H1 (cell line): Measurements from ENCODE around the gene EMD. TPM values are rescaled to one million over a fixed set of nuclear protein-coding genes. Genes with fewer than 3 reads are reported as not detected.

Experiments used
- CTCF ChIA-PET: fragments of 300-600 bp; sonication (Branson Sonifier 250); formaldehyde crosslinking; loops from one replicate; lab custom pipeline; 2021; ENCODE audit not compliant: partially characterized antibody; lab: Charles Lee
- POLR2A ChIA-PET: fragments of 300-600 bp; sonication (Branson Sonifier 250); formaldehyde crosslinking; loops from one replicate; lab custom pipeline; 2021; ENCODE audit warnings: inconsistent platforms; ENCODE audit not compliant: partially characterized antibody; lab: Charles Lee
- DNase-seq, 2 experiments: peaks; one replicate each; pipeline versions ENCODE4 v3.0.0 to v3.0.0-alpha.2; 2010 to 2022; ENCODE audit warnings: low spot score in 2 of 2, low read depth in 1 of 2, mixed read lengths in 1 of 2
- FAIRE-seq: peaks from 2 replicates; lab custom pipeline; 2011; peaks lifted over from hg19 to GRCh38; lab: Jason Lieb, UNC
- H2AFZ ChIP-seq: 2 replicates; pipeline ENCODE4 v1.8.1; 2012; ENCODE audit warnings: low read length, inconsistent platforms
- H2AK5ac ChIP-seq: 2 replicates; pipeline ENCODE4 v1.6.1; 2013; ENCODE audit warnings: low read depth, low read length
- H2BK120ac ChIP-seq: replicated peaks from 2 replicates; pipeline ENCODE3; 2013; ENCODE audit warnings: low read depth, low read length, inconsistent platforms
- H2BK12ac ChIP-seq: 2 replicates; pipeline ENCODE4 v1.6.1; 2013; ENCODE audit warnings: low read depth, low read length
- H2BK15ac ChIP-seq: 2 replicates; pipeline ENCODE4 v1.6.1; 2013; ENCODE audit warnings: low read length
- H2BK20ac ChIP-seq: 2 replicates; pipeline ENCODE4 v1.6.1; 2013; ENCODE audit warnings: low read length
- H2BK5ac ChIP-seq: 2 replicates; pipeline ENCODE4 v1.6.1; 2013; ENCODE audit warnings: low read depth, low read length
- H3K14ac ChIP-seq: 2 replicates; pipeline ENCODE4 v1.6.1; 2013; ENCODE audit warnings: inconsistent platforms; ENCODE audit not compliant: insufficient read length
- H3K18ac ChIP-seq: 2 replicates; pipeline ENCODE4 v1.6.1; 2013; ENCODE audit warnings: low read length; ENCODE audit errors: extremely low read depth
- H3K23ac ChIP-seq: 2 replicates; pipeline ENCODE4 v1.6.1; 2013; ENCODE audit warnings: inconsistent platforms; ENCODE audit not compliant: insufficient read length
- H3K23me2 ChIP-seq: 2 replicates; pipeline ENCODE4 v1.6.1; 2013; ENCODE audit warnings: low read depth, low read length
- H3K27ac ChIP-seq: 2 replicates; pipeline ENCODE4 v1.6.1; 2011; ENCODE audit warnings: low read depth, low read length, inconsistent platforms
- H3K27me3 ChIP-seq, 4 experiments: replicated peaks in 1 of 4; 1 replicate in 1 of 4; 2 replicates in 3 of 4; pipeline versions ENCODE4 v1.6.1 to v1.8.1; 2011 to 2013; ENCODE audit warnings: low read length in 3 of 4, mild to moderate bottlenecking in 3 of 4, inconsistent platforms in 2 of 4, mixed read lengths in 2 of 4, moderate library complexity in 1 of 4; ENCODE audit not compliant: control insufficient read depth in 3 of 4, insufficient read depth in 3 of 4; ENCODE audit errors: extremely low read depth in 1 of 4
- H3K36me3 ChIP-seq, 4 experiments: 2 replicates each; pipeline versions ENCODE4 v1.6.1 to v1.8.1; 2011 to 2013; ENCODE audit warnings: mild to moderate bottlenecking in 4 of 4, low read length in 3 of 4, moderate library complexity in 2 of 4, control low read depth in 1 of 4, inconsistent platforms in 1 of 4; ENCODE audit not compliant: insufficient read depth in 4 of 4, control insufficient read depth in 2 of 4
- H3K4ac ChIP-seq: replicated peaks from 2 replicates; pipeline ENCODE3; 2013; ENCODE audit warnings: low read length, low read depth, mixed read lengths, inconsistent platforms; ENCODE audit not compliant: insufficient read length
- H3K4me1 ChIP-seq, 4 experiments: replicated peaks in 1 of 4; 1 replicate in 1 of 4; 2 replicates in 3 of 4; pipeline versions ENCODE4 v1.6.1 to v1.8.1; 2011 to 2013; ENCODE audit warnings: low read length in 3 of 4, inconsistent platforms in 2 of 4, mixed read lengths in 1 of 4; ENCODE audit not compliant: insufficient read depth in 4 of 4, control insufficient read depth in 3 of 4
- H3K4me2 ChIP-seq, 2 experiments: 2 replicates each; pipeline versions ENCODE4 v1.6.1 to v1.8.1; 2011 to 2013; ENCODE audit warnings: low read depth in 2 of 2, low read length in 2 of 2, control low read depth in 1 of 2, inconsistent platforms in 1 of 2, mild to moderate bottlenecking in 1 of 2; ENCODE audit not compliant: insufficient read depth in 1 of 2
- H3K4me3 ChIP-seq, 4 experiments: fragments of 200-600, 300-600 bp in 1 of 4; sonication (generic), shearing (Covaris generic), sonication (Bioruptor Twin) in 1 of 4; 2 replicates each; pipeline versions ENCODE4 v1.5.1 to v1.8.1; 2011 to 2016; ENCODE audit warnings: low read length in 4 of 4, low read depth in 3 of 4, control low read depth in 2 of 4, inconsistent platforms in 2 of 4, mild to moderate bottlenecking in 2 of 4, mixed read lengths in 1 of 4, moderate library complexity in 1 of 4; ENCODE audit not compliant: insufficient read depth in 2 of 4; ENCODE audit errors: extremely low read depth in 1 of 4
- H3K56ac ChIP-seq: replicated peaks from 2 replicates; pipeline ENCODE3; 2013; ENCODE audit warnings: low read depth, mild to moderate bottlenecking, mixed read lengths, low read length, inconsistent platforms; ENCODE audit not compliant: insufficient read length
- H3K79me1 ChIP-seq: 2 replicates; pipeline ENCODE4 v1.6.1; 2013; ENCODE audit warnings: low read depth, low read length, control low read depth
- H3K79me2 ChIP-seq, 2 experiments: 2 replicates each; pipeline versions ENCODE4 v1.6.1 to v1.8.1; 2012 to 2013; ENCODE audit warnings: low read length in 2 of 2, mild to moderate bottlenecking in 2 of 2, inconsistent platforms in 1 of 2; ENCODE audit not compliant: insufficient read depth in 2 of 2, control insufficient read depth in 1 of 2
- H3K9ac ChIP-seq, 4 experiments: replicated peaks in 1 of 4; 1 replicate in 1 of 4; 2 replicates in 3 of 4; pipeline versions ENCODE4 v1.6.1 to v1.8.1; 2011 to 2013; ENCODE audit warnings: low read depth in 3 of 4, low read length in 3 of 4, control low read depth in 2 of 4, mild to moderate bottlenecking in 2 of 4, moderate library complexity in 2 of 4, inconsistent platforms in 1 of 4; ENCODE audit errors: extremely low read depth in 1 of 4
- H3K9me3 ChIP-seq, 2 experiments: 2 replicates each; pipeline versions ENCODE4 v1.6.1 to v1.8.1; 2012 to 2013; ENCODE audit warnings: mild to moderate bottlenecking in 2 of 2, moderate library complexity in 2 of 2, control low read depth in 1 of 2, inconsistent platforms in 1 of 2, low read depth in 1 of 2, low read length in 1 of 2, mixed read lengths in 1 of 2; ENCODE audit not compliant: insufficient read depth in 2 of 2
- H4K20me1 ChIP-seq, 2 experiments: replicated peaks in 1 of 2; 2 replicates each; pipeline versions ENCODE3 to v1.8.1; 2011 to 2013; ENCODE audit warnings: inconsistent platforms in 2 of 2, low read length in 2 of 2, mild to moderate bottlenecking in 1 of 2; ENCODE audit not compliant: insufficient read depth in 2 of 2, control insufficient read depth in 1 of 2
- H4K5ac ChIP-seq: 2 replicates; pipeline ENCODE4 v1.6.1; 2013; ENCODE audit warnings: low read length, low read depth, mixed read lengths, inconsistent platforms; ENCODE audit not compliant: insufficient read length
- H4K8ac ChIP-seq: 2 replicates; pipeline ENCODE4 v1.8.0; 2013; ENCODE audit warnings: mild to moderate bottlenecking, moderate library complexity, low read length, inconsistent platforms; ENCODE audit not compliant: insufficient read depth; ENCODE audit errors: extremely low read depth
- H4K91ac ChIP-seq: replicated peaks from 2 replicates; pipeline ENCODE3; 2013; ENCODE audit warnings: low read length, mixed read lengths, inconsistent platforms; ENCODE audit not compliant: insufficient read length
- BCL11A ChIP-seq, 2 experiments: IDR thresholded peaks; one replicate each; pipeline ENCODE4 v1.6.1; 2011; ENCODE audit warnings: low read depth in 2 of 2, low read length in 2 of 2, mild to moderate bottlenecking in 2 of 2
- CHD1 ChIP-seq: IDR thresholded peaks from 2 replicates; pipeline ENCODE4 v1.6.1; 2012; ENCODE audit warnings: low read depth, low read length, improper control_type of control experiment
- CREB1 ChIP-seq: IDR thresholded peaks from 2 replicates; pipeline ENCODE4 v1.6.1; 2012; ENCODE audit warnings: inconsistent platforms
- EGR1 ChIP-seq: IDR thresholded peaks from 2 replicates; pipeline ENCODE4 v1.6.1; 2011; ENCODE audit warnings: low read depth, low read length, borderline replicate concordance
- EP300 ChIP-seq, 2 experiments: IDR thresholded peaks; 1 replicate in 1 of 2; 2 replicates in 1 of 2; pipeline ENCODE4 v1.6.1; 2011 to 2012; ENCODE audit warnings: low read depth in 2 of 2, low read length in 2 of 2, mild to moderate bottlenecking in 2 of 2, borderline replicate concordance in 1 of 2, inconsistent platforms in 1 of 2, moderate library complexity in 1 of 2
- KDM5A ChIP-seq: fragments of 200-600 bp; IDR thresholded peaks from 2 replicates; pipeline ENCODE4 v1.7.1; 2012; ENCODE audit warnings: mild to moderate bottlenecking, low read length, inconsistent platforms, mixed read lengths
- NRF1 ChIP-seq: IDR thresholded peaks from 2 replicates; pipeline ENCODE4 v1.6.1; 2011; ENCODE audit warnings: mild to moderate bottlenecking, low read depth, low read length, improper control_type of control experiment
- PHF8 ChIP-seq: fragments of 200-600 bp; sonication (generic); conservative IDR thresholded peaks from 2 replicates; pipeline ENCODE4 v1.7.1; 2012; ENCODE audit warnings: low read depth, mild to moderate bottlenecking, inconsistent platforms, low read length, moderate library complexity
- POU5F1 ChIP-seq: IDR thresholded peaks from 2 replicates; pipeline ENCODE4 v1.6.1; 2011; ENCODE audit warnings: low read depth, mild to moderate bottlenecking, low read length, moderate library complexity
- RAD21 ChIP-seq, 2 experiments: IDR thresholded peaks in 1 of 2; conservative IDR thresholded peaks in 1 of 2; 2 replicates each; pipeline ENCODE4 v1.6.1; 2011; ENCODE audit warnings: low read depth in 2 of 2, low read length in 2 of 2, improper control_type of control experiment in 1 of 2, inconsistent platforms in 1 of 2, mild to moderate bottlenecking in 1 of 2, moderate library complexity in 1 of 2
- SIRT6 ChIP-seq: IDR thresholded peaks from one replicate; pipeline ENCODE4 v1.7.1; 2012; ENCODE audit warnings: low read length, inconsistent platforms
- SP1 ChIP-seq: IDR thresholded peaks from 2 replicates; pipeline ENCODE4 v1.6.1; 2011; ENCODE audit warnings: low read depth, low read length
- SRF ChIP-seq: IDR thresholded peaks from 2 replicates; pipeline ENCODE4 v1.6.1; 2011; ENCODE audit warnings: mild to moderate bottlenecking, low read depth, low read length, moderate library complexity
- SUZ12 ChIP-seq: fragments of 200-600 bp; sonication (generic); IDR thresholded peaks from 2 replicates; pipeline ENCODE4 v1.6.1; 2012; ENCODE audit warnings: mild to moderate bottlenecking, inconsistent platforms, low read length, moderate library complexity, mixed read lengths
- WGBS, 2 experiments: shearing (Covaris generic) in 1 of 2; methylation state at CpG; one replicate each; pipeline versions ENCODE4 v1.1.6 to v1.1.7; 2013 to 2015; ENCODE audit warnings: low lambda C conversion rate in 2 of 2, mixed read lengths in 2 of 2, inconsistent platforms in 1 of 2, low coverage in 1 of 2, missing lambda C conversion rate in 1 of 2; ENCODE audit not compliant: insufficient replicate concordance in 2 of 2, insufficient coverage in 1 of 2, insufficient read length in 1 of 2; ENCODE audit errors: extremely low coverage in 1 of 2, missing lambda C conversion rate in 1 of 2; 5-methylcytosine and 5-hydroxymethylcytosine counted together
- polyA plus RNA-seq, 7 experiments: library from polyadenylated mRNA; depleted of rRNA in 3 of 7; stranded (reverse) in 5 of 7; unstranded in 2 of 7; fragments of >200 nt in 5 of 7; fragments of 200-250 nt in 2 of 7; gene quantifications; 1 replicate in 5 of 7; 2 replicates in 1 of 7; 4 replicates in 1 of 7; pipeline versions ENCODE4 v1.2.1 to v1.2.3, GENCODE V29; 2011 to 2013; ENCODE audit warnings: missing spikeins in 2 of 7, mixed read lengths in 2 of 7
- total RNA-seq: library from RNA; stranded (reverse); fragmentation: NEBNext Ultra II Directional; extraction: Animal tissue kit (Norgen Biotek cat#: 25700); gene quantifications from 2 replicates; pipeline ENCODE4 v1.2.1, GENCODE V29; 2021

The EMD gene
- total and polyA plus RNA-seq, 2 of the 8 experiments (the other 6 are each of a cell fraction or from before 2014, with no cell fraction given), result 45.5 to 109 TPM

DNA sequence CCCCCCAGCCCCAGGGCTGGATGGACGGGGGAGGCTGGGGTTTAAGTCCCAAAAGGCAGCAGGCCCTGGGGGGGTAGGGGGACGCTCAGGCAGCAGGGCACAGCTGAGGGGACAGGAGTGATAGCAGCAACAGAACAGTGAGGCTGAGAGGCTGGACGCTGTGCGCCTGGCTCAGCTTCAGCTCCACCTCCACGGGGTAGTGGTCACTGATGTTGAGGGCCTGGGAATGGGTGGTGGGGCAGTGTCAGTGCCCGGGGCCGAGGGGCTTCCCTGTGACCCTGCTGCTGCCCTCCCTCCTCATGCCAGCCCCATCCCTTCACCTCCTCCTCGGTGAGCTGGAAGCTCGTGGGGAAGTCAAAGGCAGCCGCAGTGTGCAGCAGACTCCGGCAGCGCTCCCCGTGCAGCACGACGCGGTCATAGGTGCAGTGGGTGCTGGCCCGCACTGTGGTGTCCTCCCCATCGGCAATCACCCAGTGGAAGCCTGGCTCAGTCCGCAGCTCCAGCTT is 23.6 kb downstream of the EMD start:
- Histone ChIP-seq H3K4me1 (peaks cover 0 to 6% (median 0%) of the 10 kb centered on the region in 4 experiments; a peak in 2 of 7 replicates), H4K20me1 (peaks cover 3 to 4% of the 10 kb centered on the region in 2 experiments), H3K9ac (no peak overlapping the region), H4K91ac (no peak overlapping the region), H2BK12ac (no peak overlapping the region), H3K56ac (no peak overlapping the region), H3K4me3 (no peak overlapping the region), H4K8ac (no peak overlapping the region), H3K79me2 (peaks cover 0 to 15% of the 10 kb centered on the region in 2 experiments; a peak in 2 of 4 replicates), H2AK5ac (no peak overlapping the region), H2BK20ac (no peak overlapping the region), H3K79me1 (no peaks in the 10 kb centered on the region), H3K27me3 (no peaks in the 10 kb centered on the region), H3K36me3 (peaks cover 13 to 25% (median 19%) of the 10 kb centered on the region in 4 experiments), H2AFZ (no peak overlapping the region), H2BK5ac (no peak overlapping the region), H3K4ac (no peak overlapping the region), H2BK15ac (no peak overlapping the region), H4K5ac (no peak overlapping the region), H2BK120ac (no peak overlapping the region), H3K23ac (no peak overlapping the region), H3K27ac (no peak overlapping the region), H3K14ac (no peak overlapping the region), H3K4me2 (no peak overlapping the region), H3K18ac (no peak overlapping the region), H3K9me3 (no peaks in the 10 kb centered on the region), H3K23me2 (peaks cover 6% of the 10 kb centered on the region; the same call in 1 of the 2 replicates)
- POLR2A ChIA-PET, result interaction anchor here (1.0 to 8.4 kb wide), 9 partner anchors 7 to 56 kb away, joined by 3 to 124 read pairs (median 76); partner anchors contain the start of genes DNASE1L1, EMD, FLNA and PLXNA3
- WGBS, 2 experiments, result 88% methylated on average over 16 of the region's 19 CpGs; no CpG with 5 or more reads in 1 of the 2 experiments
- CTCF ChIA-PET, result interaction anchor here (0.6 to 0.8 kb wide), 2 partner anchors 29 to 134 kb away, joined by 3 read pairs; no protein-coding TSS in a partner anchor
- DNase-seq, result peak in 1 of 2 experiments; percentile 50
- no peak for FAIRE-seq
- TF ChIP-seq SRF, result no peak
- no peak for TF ChIP-seq EGR1
- no peak for TF ChIP-seq CHD1
- TF ChIP-seq EP300 (IDR thresholded peaks at IDR 0.05; ENCODE audit: borderline replicate concordance in 1 of 2, low read depth in 2 of 2, low read length in 2 of 2), result no peak
- no peak for TF ChIP-seq POU5F1
- TF ChIP-seq SP1, result no peak
- no peak for TF ChIP-seq SUZ12
- TF ChIP-seq BCL11A (IDR thresholded peaks at IDR 0.05; ENCODE audit: low read depth in 2 of 2, low read length in 2 of 2), result no peak
- no peak for TF ChIP-seq SIRT6
- TF ChIP-seq RAD21 (IDR thresholded peaks at IDR 0.05 in 1 of 2, conservative IDR thresholded peaks at IDR 0.05 in 1 of 2; ENCODE audit: low read depth in 2 of 2, low read length in 2 of 2), result no peak
- TF ChIP-seq KDM5A, result no peak
- no peak for TF ChIP-seq CREB1
- TF ChIP-seq PHF8, result no peak
- TF ChIP-seq NRF1, result no peak
